B cell (primary cell): ENCODE data around the gene APOM.

Source experiments
- CTCF ChIP-seq: fragments of 200-600 bp; IDR thresholded peaks from one replicate; pipeline ENCODE4 v1.8.0; 2022; ENCODE audit warnings: antibody characterized with exemption, mild to moderate bottlenecking
- EZH2 ChIP-seq: IDR thresholded peaks from 2 replicates; pipeline ENCODE4 v1.6.1; 2012; ENCODE audit warnings: borderline replicate concordance, low read depth, mild to moderate bottlenecking, moderate library complexity, low read length; ENCODE audit not compliant: insufficient read depth, poor library complexity, severe bottlenecking

- TF ChIP-seq CTCF: no peak
- TF ChIP-seq EZH2: no peak
Observed at GRCh38 chr6:31609519-31610406, 45.9 kb upstream of the APOM start.
